Measurements from ENCODE around the gene TMEM131.

- TF ChIP-seq, protein P1, sequence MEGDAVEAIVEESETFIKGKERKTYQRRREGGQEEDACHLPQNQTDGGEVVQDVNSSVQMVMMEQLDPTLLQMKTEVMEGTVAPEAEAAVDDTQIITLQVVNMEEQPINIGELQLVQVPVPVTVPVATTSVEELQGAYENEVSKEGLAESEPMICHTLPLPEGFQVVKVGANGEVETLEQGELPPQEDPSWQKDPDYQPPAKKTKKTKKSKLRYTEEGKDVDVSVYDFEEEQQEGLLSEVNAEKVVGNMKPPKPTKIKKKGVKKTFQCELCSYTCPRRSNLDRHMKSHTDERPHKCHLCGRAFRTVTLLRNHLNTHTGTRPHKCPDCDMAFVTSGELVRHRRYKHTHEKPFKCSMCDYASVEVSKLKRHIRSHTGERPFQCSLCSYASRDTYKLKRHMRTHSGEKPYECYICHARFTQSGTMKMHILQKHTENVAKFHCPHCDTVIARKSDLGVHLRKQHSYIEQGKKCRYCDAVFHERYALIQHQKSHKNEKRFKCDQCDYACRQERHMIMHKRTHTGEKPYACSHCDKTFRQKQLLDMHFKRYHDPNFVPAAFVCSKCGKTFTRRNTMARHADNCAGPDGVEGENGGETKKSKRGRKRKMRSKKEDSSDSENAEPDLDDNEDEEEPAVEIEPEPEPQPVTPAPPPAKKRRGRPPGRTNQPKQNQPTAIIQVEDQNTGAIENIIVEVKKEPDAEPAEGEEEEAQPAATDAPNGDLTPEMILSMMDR (IDR thresholded peaks at IDR 0.05): no peak
- no peak for TF ChIP-seq POLR2A (IDR thresholded peaks at IDR 0.05)
Observed at GRCh38 chr2:98029718-98030222, 34.0 kb upstream of the TMEM131 start.

All from lower leg skin (tissue), 3 donors.